WTC11 (cell line): Measurements from ENCODE around the gene CAPN3. TPM values are rescaled to one million over a fixed set of nuclear protein-coding genes. Genes with fewer than 3 reads are reported as not detected.

Experiments used
- ATAC-seq: fragments of 200-7000 bp; cut with Tn5 transposase; 2 replicates; pipeline ENCODE4 v1.10.0; 2021; ENCODE audit warnings: mild to moderate bottlenecking, moderate library complexity
- CTCF ChIA-PET: fragments of 300-600 bp; sonication (Branson Sonifier 250); formaldehyde crosslinking; loops from one replicate; lab custom pipeline; 2021; ENCODE audit warnings: antibody characterized with exemption; lab: Charles Lee
- POLR2A ChIA-PET: fragments of 350-600 bp; sonication (Branson Sonifier 250); formaldehyde crosslinking; loops from one replicate; lab custom pipeline; 2021; ENCODE audit warnings: antibody characterized with exemption; lab: Charles Lee
- DNase-seq: peaks from one replicate; pipeline ENCODE4 v3.0.0; 2021; ENCODE audit warnings: low spot score
- H3K27ac Mint-ChIP-seq: 2 replicates; pipeline ENCODE4 v1.8.0; 2021; ENCODE audit warnings: mixed read lengths
- H3K27me3 Mint-ChIP-seq: 2 replicates; pipeline ENCODE4 v1.8.0; 2021; ENCODE audit warnings: low read depth, mild to moderate bottlenecking, moderate library complexity, mixed read lengths
- H3K36me3 Mint-ChIP-seq: 2 replicates; pipeline ENCODE4 v1.8.0; 2021; ENCODE audit warnings: mixed read lengths
- H3K4me1 Mint-ChIP-seq: 2 replicates; pipeline ENCODE4 v1.8.0; 2022; ENCODE audit warnings: mixed read lengths
- H3K4me3 Mint-ChIP-seq: 2 replicates; pipeline ENCODE4 v1.8.0; 2021; ENCODE audit warnings: mild to moderate bottlenecking, moderate library complexity, mixed read lengths
- H3K9me3 Mint-ChIP-seq: 2 replicates; pipeline ENCODE4 v1.8.0; 2021; ENCODE audit warnings: mixed read lengths
- ATF1 ChIP-seq: sonication (generic); formaldehyde crosslinking; IDR thresholded peaks from 2 replicates; pipeline ENCODE4 v1.8.1; 2023; ENCODE audit warnings: mild to moderate bottlenecking, moderate library complexity, missing genetic modification reagents
- CREM ChIP-seq: sonication (generic); formaldehyde crosslinking; IDR thresholded peaks from 2 replicates; pipeline ENCODE4 v1.8.1; 2022; ENCODE audit warnings: mild to moderate bottlenecking, missing genetic modification reagents, moderate library complexity
- ERG ChIP-seq: fragments of 250-450 bp; sonication (Bioruptor Pico); IDR thresholded peaks from 2 replicates; pipeline ENCODE4 v1.8.0; 2021; ENCODE audit warnings: mild to moderate bottlenecking
- FOXK1 ChIP-seq: sonication (generic); formaldehyde crosslinking; IDR thresholded peaks from 2 replicates; pipeline ENCODE4 v1.8.0; 2022; ENCODE audit warnings: mild to moderate bottlenecking, moderate library complexity, missing genetic modification reagents
- HMGA2 ChIP-seq: fragments of 250-450 bp; sonication (Bioruptor Pico); IDR thresholded peaks from 2 replicates; pipeline ENCODE4 v1.4.0; 2021; ENCODE audit warnings: mild to moderate bottlenecking, moderate library complexity
- JAZF1 ChIP-seq: fragments of 250-450 bp; sonication (Bioruptor Pico); IDR thresholded peaks from 2 replicates; pipeline ENCODE4 v1.9.0; 2021; ENCODE audit warnings: moderate library complexity, mild to moderate bottlenecking, inconsistent platforms
- JUN ChIP-seq: sonication (generic); formaldehyde crosslinking; IDR thresholded peaks from 2 replicates; pipeline ENCODE4 v1.8.0; 2023; ENCODE audit warnings: mild to moderate bottlenecking, missing genetic modification reagents
- KAT7 ChIP-seq: sonication (generic); formaldehyde crosslinking; IDR thresholded peaks from 2 replicates; pipeline ENCODE4 v1.8.1; 2023; ENCODE audit warnings: missing genetic modification reagents, mild to moderate bottlenecking, borderline replicate concordance
- MAX ChIP-seq: sonication (generic); formaldehyde crosslinking; IDR thresholded peaks from 2 replicates; pipeline ENCODE4 v1.8.0; 2022; ENCODE audit warnings: mild to moderate bottlenecking, missing genetic modification reagents
- MYBL2 ChIP-seq: sonication (generic); formaldehyde crosslinking; IDR thresholded peaks from 2 replicates; pipeline ENCODE4 v1.8.1; 2023; ENCODE audit warnings: mild to moderate bottlenecking, moderate library complexity, missing genetic modification reagents
- NFATC4 ChIP-seq: fragments of 250-450 bp; sonication (Bioruptor Pico); IDR thresholded peaks from 2 replicates; pipeline ENCODE4 v1.9.0; 2021; ENCODE audit warnings: mild to moderate bottlenecking
- NFYB ChIP-seq: sonication (generic); formaldehyde crosslinking; conservative IDR thresholded peaks from 2 replicates; pipeline ENCODE4 v1.8.0; 2022; ENCODE audit warnings: low read depth, missing genetic modification reagents
- NR1H2 ChIP-seq: sonication (generic); formaldehyde crosslinking; IDR thresholded peaks from 2 replicates; pipeline ENCODE4 v1.9.0; 2021; ENCODE audit warnings: mild to moderate bottlenecking, moderate library complexity, missing genetic modification reagents
- OVOL2 ChIP-seq: fragments of 250-450 bp; sonication (Bioruptor Pico); IDR thresholded peaks from 2 replicates; pipeline ENCODE4 v1.9.0; 2021; ENCODE audit warnings: mild to moderate bottlenecking, borderline replicate concordance
- RELA ChIP-seq: sonication (generic); formaldehyde crosslinking; IDR thresholded peaks from 2 replicates; pipeline ENCODE4 v1.8.1; 2022; ENCODE audit warnings: missing genetic modification reagents, mild to moderate bottlenecking, borderline replicate concordance
- SOX15 ChIP-seq: fragments of 250-450 bp; sonication (Bioruptor Pico); IDR thresholded peaks from 2 replicates; pipeline ENCODE4 v1.9.0; 2021; ENCODE audit warnings: mild to moderate bottlenecking
- TEAD4 ChIP-seq: sonication (generic); formaldehyde crosslinking; IDR thresholded peaks from 2 replicates; pipeline ENCODE4 v1.8.0; 2022; ENCODE audit warnings: mild to moderate bottlenecking, missing genetic modification reagents
- ZNF121 ChIP-seq: sonication (generic); formaldehyde crosslinking; IDR thresholded peaks from 2 replicates; pipeline ENCODE4 v1.8.0; 2023; ENCODE audit warnings: missing genetic modification reagents
- ZNF138 ChIP-seq: sonication (generic); formaldehyde crosslinking; conservative IDR thresholded peaks from 2 replicates; pipeline ENCODE4 v1.8.1; 2022; ENCODE audit warnings: mild to moderate bottlenecking, moderate library complexity, missing genetic modification reagents
- ZNF232 ChIP-seq: sonication (generic); formaldehyde crosslinking; IDR thresholded peaks from 2 replicates; pipeline ENCODE4 v1.8.0; 2022; ENCODE audit warnings: mild to moderate bottlenecking, missing genetic modification reagents
- ZNF532 ChIP-seq: fragments of 250-450 bp; sonication (Bioruptor Pico); IDR thresholded peaks from 2 replicates; pipeline ENCODE4 v1.9.0; 2021; ENCODE audit warnings: mild to moderate bottlenecking, borderline replicate concordance
- ZNF671 ChIP-seq: fragments of 250-450 bp; sonication (Bioruptor Pico); IDR thresholded peaks from 2 replicates; pipeline ENCODE4 v1.8.0; 2021; ENCODE audit warnings: mild to moderate bottlenecking
- total RNA-seq: library from RNA; stranded (reverse); gene quantifications from 3 replicates; pipeline ENCODE4 v1.2.3, GENCODE V29; 2021
- TF ChIP-seq, protein P1 (sequence below): fragments of 250-450 bp; sonication (Bioruptor Pico); IDR thresholded peaks from 2 replicates; pipeline ENCODE4 v1.9.0; 2021; ENCODE audit warnings: mild to moderate bottlenecking
- TF ChIP-seq, protein P2 (sequence below): fragments of 250-450 bp; sonication (Bioruptor Pico); IDR thresholded peaks from 2 replicates; pipeline ENCODE4 v1.9.0; 2021; ENCODE audit warnings: moderate library complexity, mild to moderate bottlenecking, inconsistent platforms, borderline replicate concordance

The CAPN3 gene
- total RNA-seq, 1 experiment from 2014 or later, result 0.70 TPM

DNA sequence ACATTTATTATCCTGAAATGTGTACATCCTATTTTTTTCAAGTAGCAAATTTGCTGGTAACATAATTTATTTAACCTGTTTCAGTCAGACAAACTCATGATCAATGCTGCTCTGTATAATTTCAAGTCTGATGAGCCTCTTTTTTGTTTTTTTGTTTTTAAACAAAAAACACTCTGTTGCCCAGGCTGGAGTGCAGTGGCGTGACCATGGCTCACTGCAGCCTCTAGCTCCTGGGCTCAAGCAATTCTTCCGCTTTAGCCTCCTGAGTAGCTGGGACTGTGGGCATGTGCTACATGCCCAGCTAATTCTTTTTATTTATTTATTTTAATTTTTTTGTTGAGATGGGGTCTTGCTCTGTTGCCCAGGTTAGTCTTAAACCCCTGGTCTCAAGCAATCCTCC, 40.1 kb upstream of the CAPN3 start (continued):
- TF ChIP-seq, protein P1, sequence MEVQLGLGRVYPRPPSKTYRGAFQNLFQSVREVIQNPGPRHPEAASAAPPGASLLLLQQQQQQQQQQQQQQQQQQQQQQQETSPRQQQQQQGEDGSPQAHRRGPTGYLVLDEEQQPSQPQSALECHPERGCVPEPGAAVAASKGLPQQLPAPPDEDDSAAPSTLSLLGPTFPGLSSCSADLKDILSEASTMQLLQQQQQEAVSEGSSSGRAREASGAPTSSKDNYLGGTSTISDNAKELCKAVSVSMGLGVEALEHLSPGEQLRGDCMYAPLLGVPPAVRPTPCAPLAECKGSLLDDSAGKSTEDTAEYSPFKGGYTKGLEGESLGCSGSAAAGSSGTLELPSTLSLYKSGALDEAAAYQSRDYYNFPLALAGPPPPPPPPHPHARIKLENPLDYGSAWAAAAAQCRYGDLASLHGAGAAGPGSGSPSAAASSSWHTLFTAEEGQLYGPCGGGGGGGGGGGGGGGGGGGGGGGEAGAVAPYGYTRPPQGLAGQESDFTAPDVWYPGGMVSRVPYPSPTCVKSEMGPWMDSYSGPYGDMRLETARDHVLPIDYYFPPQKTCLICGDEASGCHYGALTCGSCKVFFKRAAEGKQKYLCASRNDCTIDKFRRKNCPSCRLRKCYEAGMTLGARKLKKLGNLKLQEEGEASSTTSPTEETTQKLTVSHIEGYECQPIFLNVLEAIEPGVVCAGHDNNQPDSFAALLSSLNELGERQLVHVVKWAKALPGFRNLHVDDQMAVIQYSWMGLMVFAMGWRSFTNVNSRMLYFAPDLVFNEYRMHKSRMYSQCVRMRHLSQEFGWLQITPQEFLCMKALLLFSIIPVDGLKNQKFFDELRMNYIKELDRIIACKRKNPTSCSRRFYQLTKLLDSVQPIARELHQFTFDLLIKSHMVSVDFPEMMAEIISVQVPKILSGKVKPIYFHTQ (CRISPR knock-in tag), result no peak

DNA sequence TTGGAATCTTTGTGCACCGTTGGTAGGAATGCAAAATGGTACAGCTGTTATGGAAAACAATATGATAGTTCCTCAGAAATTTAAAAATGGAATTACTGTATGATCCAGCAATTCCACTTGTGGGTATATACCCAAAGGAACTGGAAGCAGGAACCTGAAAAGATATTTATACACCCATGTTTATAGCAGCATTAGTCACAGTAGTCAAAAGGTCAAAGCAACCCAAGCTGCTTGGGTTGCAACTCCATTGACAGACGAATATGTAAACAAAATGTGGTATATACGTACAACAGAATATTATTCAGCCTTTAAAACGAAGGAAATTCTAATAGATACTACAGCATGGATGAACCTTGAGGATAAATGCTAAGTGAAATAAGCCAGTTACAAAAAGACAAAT, 35.0 kb upstream of the CAPN3 start:
- Mint-ChIP-seq H3K4me3 (no peak overlapping the region), H3K27me3 (no peaks in the 10 kb centered on the region), H3K4me1 (no peaks in the 10 kb centered on the region), H3K36me3 (peaks cover 2% of the 10 kb centered on the region), H3K9me3 (no peaks in the 10 kb centered on the region; the same call in 1 of the 2 replicates), H3K27ac (no peak overlapping the region)
- no peak for ATAC-seq
- CTCF ChIA-PET, result no interaction called here
- no peak for DNase-seq
- TF ChIP-seq HMGA2 (CRISPR knock-in tag) (no peak), ATF1 (CRISPR knock-in tag) (no peak), MYBL2 (CRISPR knock-in tag) (no peak), NFATC4 (CRISPR knock-in tag) (no peak), NR1H2 (no peak), CREM (CRISPR knock-in tag) (no peak), FOXK1 (CRISPR knock-in tag) (no peak)
- POLR2A ChIA-PET, result no interaction called here

DNA sequence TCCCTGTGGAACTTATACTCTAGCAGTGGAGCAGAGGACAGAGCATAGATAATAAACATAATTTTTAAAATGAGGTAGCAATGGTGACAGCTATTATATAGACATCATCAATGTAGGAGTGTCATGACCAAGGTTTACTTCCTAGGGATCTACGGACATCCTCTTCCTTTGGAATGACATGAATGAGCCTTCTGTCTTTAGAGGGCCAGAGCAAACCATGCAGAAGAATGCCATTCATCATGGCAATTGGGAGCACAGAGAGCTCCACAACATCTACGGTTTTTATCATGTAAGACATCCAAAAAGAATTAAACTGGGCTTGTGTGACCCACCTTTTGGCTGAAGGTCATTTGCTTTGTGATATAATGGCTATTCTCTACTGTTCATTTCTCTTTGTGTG, 30.1 kb upstream of the CAPN3 start:
- ChIA-PET CTCF (interaction anchor here (1.2 kb wide), 1 partner anchor 55 kb away, joined by 5 read pairs; no protein-coding TSS in a partner anchor), POLR2A (no interaction called here)
- H3K4me3 Mint-ChIP-seq, result no peak overlapping the region
- peaks cover 2% of the 10 kb centered on the region for H3K36me3 Mint-ChIP-seq
- no peaks in the 10 kb centered on the region; the same call in 1 of the 2 replicates for H3K9me3 Mint-ChIP-seq
- H3K27ac Mint-ChIP-seq, result no peak overlapping the region
- H3K27me3 Mint-ChIP-seq, result no peaks in the 10 kb centered on the region
- H3K4me1 Mint-ChIP-seq, result no peaks in the 10 kb centered on the region
- no peak for ATAC-seq
- DNase-seq, result no peak
- TF ChIP-seq ERG (CRISPR knock-in tag), result no peak
- TF ChIP-seq JUN (CRISPR knock-in tag), result no peak
- TF ChIP-seq SOX15 (CRISPR knock-in tag), result no peak
- TF ChIP-seq JAZF1, result no peak
- TF ChIP-seq ZNF121, result no peak
- no peak for TF ChIP-seq MAX (CRISPR knock-in tag)
- no peak for TF ChIP-seq ZNF232 (CRISPR knock-in tag)
- no peak for TF ChIP-seq OVOL2
- no peak for TF ChIP-seq NFYB (CRISPR knock-in tag)
- TF ChIP-seq, protein P2, sequence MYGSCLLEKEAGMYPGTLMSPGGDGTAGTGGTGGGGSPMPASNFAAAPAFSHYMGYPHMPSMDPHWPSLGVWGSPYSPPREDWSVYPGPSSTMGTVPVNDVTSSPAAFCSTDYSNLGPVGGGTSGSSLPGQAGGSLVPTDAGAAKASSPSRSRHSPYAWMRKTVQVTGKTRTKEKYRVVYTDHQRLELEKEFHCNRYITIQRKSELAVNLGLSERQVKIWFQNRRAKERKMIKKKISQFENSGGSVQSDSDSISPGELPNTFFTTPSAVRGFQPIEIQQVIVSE (CRISPR knock-in tag), result no peak
- TF ChIP-seq KAT7, result no peak
- no peak for TF ChIP-seq ZNF532 (CRISPR knock-in tag)
- no peak for TF ChIP-seq TEAD4 (CRISPR knock-in tag)
- TF ChIP-seq ZNF671, result no peak
- TF ChIP-seq, protein P1 (CRISPR knock-in tag), result no peak
- TF ChIP-seq ZNF138 (CRISPR knock-in tag), result no peak
- no peak for TF ChIP-seq RELA (CRISPR knock-in tag)
